Karpas-422 (cell line): ENCODE data around the gene ZNF112. TPM values are rescaled to one million over a fixed set of nuclear protein-coding genes. Genes with fewer than 3 reads are reported as not detected.
"Not testable (repeated sequence)": the region's sequence is repeated elsewhere in the genome, so short reads cannot be mapped to it uniquely, and the experiment has no call there.

Experiments used
- DNase-seq: peaks from one replicate; pipeline ENCODE4 v3.0.0-alpha.2; 2015
- H2AFZ ChIP-seq: fragments of 200-600 bp; sonication (generic); 2 replicates; pipeline ENCODE4 v1.6.1; 2014; ENCODE audit warnings: antibody characterized with exemption, low read length, mixed read lengths
- H3K27ac ChIP-seq: fragments of 200-600 bp; sonication (generic); 2 replicates; pipeline ENCODE4 v1.5.1; 2014; ENCODE audit warnings: mild to moderate bottlenecking, low read length, moderate library complexity
- H3K27me3 ChIP-seq: fragments of 200-600 bp; sonication (generic); 2 replicates; pipeline ENCODE4 v1.6.1; 2014; ENCODE audit warnings: low read length, mixed read lengths
- H3K36me3 ChIP-seq: fragments of 200-600 bp; sonication (generic); 2 replicates; pipeline ENCODE4 v1.6.1; 2014; ENCODE audit warnings: low read length, mixed read lengths; ENCODE audit not compliant: insufficient read depth
- H3K4me1 ChIP-seq: fragments of 200-600 bp; sonication (generic); 2 replicates; pipeline ENCODE4 v1.6.1; 2014; ENCODE audit warnings: mild to moderate bottlenecking, low read length, mixed read lengths
- H3K4me2 ChIP-seq: fragments of 200-600 bp; sonication (generic); 2 replicates; pipeline ENCODE4 v1.6.1; 2014; ENCODE audit warnings: low read length, low read depth, mild to moderate bottlenecking; ENCODE audit not compliant: poor library complexity, severe bottlenecking
- H3K4me3 ChIP-seq: fragments of 200-600 bp; sonication (generic); 2 replicates; pipeline ENCODE4 v1.5.1; 2014; ENCODE audit warnings: mild to moderate bottlenecking, antibody characterized with exemption, low read length, mixed read lengths
- H3K79me2 ChIP-seq: fragments of 200-600 bp; sonication (generic); 2 replicates; pipeline ENCODE4 v1.6.1; 2014; ENCODE audit warnings: mild to moderate bottlenecking, low read length, mixed read lengths
- H3K9ac ChIP-seq: fragments of 200-600 bp; sonication (generic); 2 replicates; pipeline ENCODE4 v1.6.0; 2014; ENCODE audit warnings: low read length
- H3K9me2 ChIP-seq: fragments of 200-600 bp; sonication (generic), shearing (Covaris generic); replicated peaks from 2 replicates; pipeline ENCODE4 v1.6.0; 2014; ENCODE audit warnings: mild to moderate bottlenecking, low read length, moderate library complexity; ENCODE audit not compliant: insufficient read depth
- H3K9me3 ChIP-seq: fragments of 300-700, 200-600 bp; sonication (generic); 2 replicates; pipeline ENCODE4 v1.6.1; 2014; ENCODE audit warnings: low read length, mixed read lengths
- H4K20me1 ChIP-seq: fragments of 200-600 bp; sonication (generic); 2 replicates; pipeline ENCODE4 v1.6.1; 2014; ENCODE audit warnings: mild to moderate bottlenecking, antibody characterized with exemption, low read length, low read depth; ENCODE audit not compliant: insufficient read depth
- total RNA-seq: library from RNA; depleted of rRNA; stranded (reverse); fragments of >200 nt; shearing (Covaris generic); gene quantifications from 2 replicates; pipeline ENCODE4 v1.2.3, GENCODE V29; 2014; ENCODE audit warnings: low replicate concordance

ZNF112 gene
- total RNA-seq, 1 experiment from 2014 or later = not detected

GRCh38 chr19:44345959-44346358 lies 10.5 kb downstream of the ZNF112 start:
- H3K27me3 ChIP-seq = no peaks in the 10 kb centered on the region; the same call in 1 of the 2 replicates
- no peak overlapping the region for H3K4me3 ChIP-seq
- no peak overlapping the region for H3K9ac ChIP-seq
- H3K9me2 ChIP-seq = no peaks in the 10 kb centered on the region
- H3K9me3 ChIP-seq = no peaks in the 10 kb centered on the region; the same call in 1 of the 2 replicates
- no peak overlapping the region for H3K27ac ChIP-seq
- H4K20me1 ChIP-seq = no peaks in the 10 kb centered on the region
- no peaks in the 10 kb centered on the region for H3K36me3 ChIP-seq
- H3K4me2 ChIP-seq = no peak overlapping the region
- no peaks in the 10 kb centered on the region for H3K79me2 ChIP-seq
- H2AFZ ChIP-seq = no peak overlapping the region
- no peak for DNase-seq
- H3K4me1 ChIP-seq = no peaks in the 10 kb centered on the region

GRCh38 chr19:44344255-44344654 lies 12.2 kb downstream of the ZNF112 start:
- H3K4me3 ChIP-seq = no peak overlapping the region
- H3K9me3 ChIP-seq = no peaks in the 10 kb centered on the region; the same call in 1 of the 2 replicates
- H3K4me2 ChIP-seq = no peak overlapping the region
- H3K9me2 ChIP-seq = no peaks in the 10 kb centered on the region
- H3K36me3 ChIP-seq = no peaks in the 10 kb centered on the region
- H2AFZ ChIP-seq = no peak overlapping the region
- no peaks in the 10 kb centered on the region for H4K20me1 ChIP-seq
- no peak overlapping the region for H3K9ac ChIP-seq
- H3K27me3 ChIP-seq = no peaks in the 10 kb centered on the region; the same call in 1 of the 2 replicates
- no peaks in the 10 kb centered on the region for H3K79me2 ChIP-seq
- H3K4me1 ChIP-seq = no peaks in the 10 kb centered on the region
- H3K27ac ChIP-seq = no peak overlapping the region
- peak; percentile 44 for DNase-seq

- Histone ChIP-seq H3K9ac (no peak overlapping the region), H3K79me2 (no peaks in the 10 kb centered on the region)
These were observed 14.7 kb downstream of the ZNF112 start for GRCh38 chr19:44341794-44342193.

GRCh38 chr19:44334639-44335038 lies 21.8 kb downstream of the ZNF112 start:
- peaks cover 26% of the 10 kb centered on the region for H3K9me3 ChIP-seq
- H2AFZ ChIP-seq, H3K36me3 ChIP-seq, DNase-seq, H3K27ac ChIP-seq, H3K4me2 ChIP-seq, H3K4me1 ChIP-seq, H3K4me3 ChIP-seq, H4K20me1 ChIP-seq, H3K79me2 ChIP-seq, H3K27me3 ChIP-seq, H3K9me2 ChIP-seq, H3K9ac ChIP-seq: not testable (repeated sequence)

More at GRCh38 chr19:44341794-44342193, 14.7 kb downstream of the ZNF112 start:
- Histone ChIP-seq H3K27me3 (no peaks in the 10 kb centered on the region), H3K36me3 (no peaks in the 10 kb centered on the region), H2AFZ (no peak overlapping the region), H4K20me1 (no peaks in the 10 kb centered on the region), H3K4me2 (no peak overlapping the region), H3K9me3 (no peaks in the 10 kb centered on the region), H3K9me2 (no peaks in the 10 kb centered on the region), H3K4me1 (no peaks in the 10 kb centered on the region), H3K27ac (no peak overlapping the region), H3K4me3 (no peak overlapping the region)
- no peak for DNase-seq

GRCh38 chr19:44332145-44332544 lies 24.3 kb downstream of the ZNF112 start:
- Histone ChIP-seq H3K4me2 (no peak overlapping the region), H3K27ac (no peak overlapping the region), H3K9me2 (no peaks in the 10 kb centered on the region), H3K4me1 (no peaks in the 10 kb centered on the region), H3K79me2 (no peaks in the 10 kb centered on the region), H3K9me3 (peaks cover 26% of the 10 kb centered on the region), H2AFZ (no peak overlapping the region), H3K9ac (no peak overlapping the region), H3K36me3 (no peaks in the 10 kb centered on the region), H4K20me1 (no peaks in the 10 kb centered on the region), H3K4me3 (no peak overlapping the region), H3K27me3 (no peaks in the 10 kb centered on the region)
- no peak for DNase-seq

- H4K20me1 ChIP-seq = no peaks in the 10 kb centered on the region
- no peak overlapping the region for H3K9ac ChIP-seq
- H3K4me1 ChIP-seq = no peaks in the 10 kb centered on the region
- no peak overlapping the region for H2AFZ ChIP-seq
- no peaks in the 10 kb centered on the region for H3K27me3 ChIP-seq
- no peak overlapping the region for H3K4me3 ChIP-seq
- H3K9me3 ChIP-seq = no peaks in the 10 kb centered on the region
- no peaks in the 10 kb centered on the region for H3K9me2 ChIP-seq
- no peak overlapping the region for H3K27ac ChIP-seq
- no peaks in the 10 kb centered on the region for H3K36me3 ChIP-seq
- H3K79me2 ChIP-seq = no peaks in the 10 kb centered on the region
- no peak overlapping the region for H3K4me2 ChIP-seq
- no peak for DNase-seq
These were observed 40.6 kb downstream of the ZNF112 start for GRCh38 chr19:44315883-44316282.

- Histone ChIP-seq H3K27ac (no peak overlapping the region), H3K36me3 (no peaks in the 10 kb centered on the region), H3K9ac (no peak overlapping the region), H3K9me3 (no peaks in the 10 kb centered on the region), H3K79me2 (no peaks in the 10 kb centered on the region), H4K20me1 (no peaks in the 10 kb centered on the region), H3K4me1 (no peaks in the 10 kb centered on the region), H2AFZ (no peak overlapping the region), H3K4me2 (no peak overlapping the region), H3K4me3 (no peak overlapping the region), H3K27me3 (no peaks in the 10 kb centered on the region), H3K9me2 (no peaks in the 10 kb centered on the region)
- DNase-seq = no peak
These were observed 43.2 kb downstream of the ZNF112 start for GRCh38 chr19:44313231-44313630.

DNA sequence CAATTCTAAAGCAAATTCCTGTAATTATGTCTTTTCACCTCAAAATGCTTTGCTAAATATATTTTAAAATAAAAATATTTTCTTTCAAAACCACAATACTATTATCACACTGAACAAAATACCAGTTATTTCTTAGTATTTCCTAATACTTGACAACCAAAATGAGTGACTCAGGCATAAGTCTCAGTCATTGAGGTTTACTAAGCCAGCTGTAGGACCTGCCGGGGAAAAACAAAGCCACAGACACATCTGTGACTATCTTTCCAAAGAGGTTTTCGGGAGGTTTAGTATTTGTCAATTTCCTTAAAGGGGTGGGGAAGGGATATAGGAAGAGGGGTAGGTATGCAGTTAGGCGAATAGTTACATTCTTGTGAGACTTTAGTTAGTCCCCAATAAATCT lies 48.5 kb downstream of the ZNF112 start:
- Histone ChIP-seq H3K9me2 (no peaks in the 10 kb centered on the region), H3K79me2 (peaks cover 15% of the 10 kb centered on the region), H3K4me3 (no peak overlapping the region), H3K27ac (no peak overlapping the region), H3K4me1 (peaks cover 11% of the 10 kb centered on the region), H3K9me3 (no peaks in the 10 kb centered on the region), H3K36me3 (no peaks in the 10 kb centered on the region), H4K20me1 (no peaks in the 10 kb centered on the region), H3K9ac (no peak overlapping the region), H3K27me3 (no peaks in the 10 kb centered on the region), H2AFZ (no peak overlapping the region), H3K4me2 (no peak overlapping the region)
- no peak for DNase-seq

DNA sequence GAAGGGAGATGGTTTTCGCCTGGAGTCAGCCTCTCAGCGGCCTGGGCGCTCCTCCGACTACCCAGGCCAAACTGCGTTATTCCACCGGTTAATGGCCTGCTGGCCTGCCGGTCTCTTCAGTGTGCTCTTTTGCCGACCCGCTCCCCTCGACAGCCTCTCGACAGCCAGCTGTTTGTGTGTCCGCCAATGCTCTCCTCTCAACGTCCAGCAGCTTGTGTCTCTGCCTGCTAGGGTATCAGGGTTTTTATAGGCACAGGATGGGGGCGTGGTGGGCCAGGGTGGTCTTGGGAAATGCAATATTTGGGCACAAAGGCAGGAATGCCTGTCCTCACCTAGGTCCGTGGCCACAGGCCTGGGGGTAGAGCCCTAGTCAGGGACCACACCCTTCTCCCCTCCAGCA lies 50.2 kb downstream of the ZNF112 start:
- Histone ChIP-seq H3K79me2 (peaks cover 15% of the 10 kb centered on the region), H3K4me3 (no peak overlapping the region), H3K4me2 (no peak overlapping the region), H2AFZ (no peak overlapping the region), H3K9ac (no peak overlapping the region), H3K36me3 (peaks cover 9% of the 10 kb centered on the region; the same call in 1 of the 2 replicates), H3K4me1 (peaks cover 11% of the 10 kb centered on the region), H3K9me3 (no peaks in the 10 kb centered on the region), H3K27ac (no peak overlapping the region), H4K20me1 (no peaks in the 10 kb centered on the region), H3K9me2 (no peaks in the 10 kb centered on the region), H3K27me3 (no peaks in the 10 kb centered on the region)
- no peak for DNase-seq
